Astrocyte (in vitro differentiated cells and primary cell): ENCODE measurements around the gene LSM4. TPM values are rescaled to one million over a fixed set of nuclear protein-coding genes. Genes with fewer than 3 reads are reported as not detected.
A peak's percentile ranks its signal among the peaks of the same experiment; 100 is the strongest.

Source experiments
- DNase-seq: peaks from one replicate; pipeline ENCODE4 v3.0.0-alpha.2; 2010; ENCODE audit warnings: low read depth
- FAIRE-seq: peaks from 2 replicates; lab custom pipeline; 2011; peaks lifted over from hg19 to GRCh38; lab: Jason Lieb, UNC
- H2AFZ ChIP-seq: 2 replicates; pipeline ENCODE4 v1.6.0; 2012; ENCODE audit warnings: low read depth, low read length, inconsistent platforms
- H3K27ac ChIP-seq: 2 replicates; pipeline ENCODE4 v1.5.1; 2011; ENCODE audit warnings: low read depth, low read length, inconsistent platforms
- H3K27me3 ChIP-seq: 2 replicates; pipeline ENCODE4 v1.6.0; 2011; ENCODE audit warnings: low read length, inconsistent platforms; ENCODE audit not compliant: insufficient read depth
- H3K36me3 ChIP-seq: 2 replicates; pipeline ENCODE4 v1.5.1; 2011; ENCODE audit warnings: low read length, inconsistent platforms; ENCODE audit not compliant: insufficient read depth
- H3K4me1 ChIP-seq: 2 replicates; pipeline ENCODE4 v1.5.1; 2011; ENCODE audit warnings: low read length, inconsistent platforms; ENCODE audit not compliant: insufficient read depth
- H3K4me2 ChIP-seq: 2 replicates; pipeline ENCODE4 v1.6.0; 2012; ENCODE audit warnings: low read length, inconsistent platforms
- H3K4me3 ChIP-seq: 2 replicates; pipeline ENCODE4 v1.5.1; 2011; ENCODE audit warnings: low read depth, mild to moderate bottlenecking, low read length, inconsistent platforms; ENCODE audit not compliant: insufficient read depth
- H3K79me2 ChIP-seq: 2 replicates; pipeline ENCODE4 v1.6.0; 2012; ENCODE audit warnings: mild to moderate bottlenecking, low read length, inconsistent platforms; ENCODE audit not compliant: insufficient read depth
- H3K9ac ChIP-seq: 2 replicates; pipeline ENCODE4 v1.6.0; 2012; ENCODE audit warnings: mild to moderate bottlenecking, low read length, inconsistent platforms
- H3K9me3 ChIP-seq: 2 replicates; pipeline ENCODE4 v1.5.1; 2012; ENCODE audit warnings: low read depth, mild to moderate bottlenecking, low read length, inconsistent platforms; ENCODE audit not compliant: insufficient read depth
- H4K20me1 ChIP-seq: 2 replicates; pipeline ENCODE4 v1.6.0; 2012; ENCODE audit warnings: low read length, inconsistent platforms; ENCODE audit not compliant: insufficient read depth
- H3K27ac Mint-ChIP-seq: one replicate; pipeline ENCODE4 v1.8.0; 2021; ENCODE audit warnings: mild to moderate bottlenecking, mixed read lengths; ENCODE audit not compliant: unreplicated experiment
- H3K27me3 Mint-ChIP-seq: one replicate; pipeline ENCODE4 v1.8.0; 2021; ENCODE audit warnings: low read depth, mixed read lengths; ENCODE audit not compliant: unreplicated experiment
- H3K36me3 Mint-ChIP-seq: one replicate; pipeline ENCODE4 v1.8.0; 2021; ENCODE audit warnings: low read depth, mixed read lengths; ENCODE audit not compliant: unreplicated experiment
- H3K4me1 Mint-ChIP-seq: one replicate; pipeline ENCODE4 v1.8.0; 2021; ENCODE audit warnings: low read depth, mixed read lengths; ENCODE audit not compliant: unreplicated experiment
- H3K4me3 Mint-ChIP-seq: one replicate; pipeline ENCODE4 v1.8.0; 2021; ENCODE audit warnings: mild to moderate bottlenecking, moderate library complexity, mixed read lengths; ENCODE audit not compliant: unreplicated experiment
- H3K9me3 Mint-ChIP-seq: one replicate; pipeline ENCODE4 v1.8.0; 2021; ENCODE audit warnings: mild to moderate bottlenecking, mixed read lengths; ENCODE audit not compliant: unreplicated experiment
- EZH2 ChIP-seq: IDR thresholded peaks from 2 replicates; pipeline ENCODE4 v1.6.1; 2012; ENCODE audit warnings: mild to moderate bottlenecking, low read length, inconsistent platforms; ENCODE audit not compliant: insufficient read depth
- total RNA-seq: library from RNA; stranded (reverse); gene quantifications from 2 replicates; pipeline ENCODE4 v1.2.1, GENCODE V29; 2021
- TF ChIP-seq, protein P1 (sequence below): IDR thresholded peaks from 2 replicates; pipeline ENCODE4 v1.5.1; 2011; ENCODE audit warnings: low read depth, mild to moderate bottlenecking, inconsistent platforms, low read length, moderate library complexity; ENCODE audit not compliant: insufficient read depth

The LSM4 gene
- total RNA-seq, 1 donor from 2014 or later, result 127 TPM

DNA sequence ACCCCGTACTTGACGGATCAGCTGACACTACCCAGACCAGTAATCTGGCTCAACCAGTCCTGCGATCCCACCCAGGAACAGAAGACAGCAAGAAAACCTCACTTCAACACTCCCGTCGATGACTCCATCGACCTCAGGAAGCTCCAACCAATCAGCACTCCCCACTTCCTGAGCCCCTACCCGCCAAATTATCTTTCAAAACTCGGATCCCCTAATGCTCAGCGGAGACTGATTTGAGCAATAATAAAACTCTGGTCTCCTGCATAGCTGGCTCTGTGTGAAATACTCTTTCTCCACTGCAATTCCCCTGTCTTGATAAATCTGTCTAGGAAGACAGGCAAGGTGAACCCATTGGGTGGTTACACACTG is 1.2 kb downstream of the LSM4 start:
- no peaks in the 10 kb centered on the region for H3K27me3 Mint-ChIP-seq
- peak overlapping the region; percentile 90 for H3K4me3 Mint-ChIP-seq
- TF ChIP-seq, protein P1, sequence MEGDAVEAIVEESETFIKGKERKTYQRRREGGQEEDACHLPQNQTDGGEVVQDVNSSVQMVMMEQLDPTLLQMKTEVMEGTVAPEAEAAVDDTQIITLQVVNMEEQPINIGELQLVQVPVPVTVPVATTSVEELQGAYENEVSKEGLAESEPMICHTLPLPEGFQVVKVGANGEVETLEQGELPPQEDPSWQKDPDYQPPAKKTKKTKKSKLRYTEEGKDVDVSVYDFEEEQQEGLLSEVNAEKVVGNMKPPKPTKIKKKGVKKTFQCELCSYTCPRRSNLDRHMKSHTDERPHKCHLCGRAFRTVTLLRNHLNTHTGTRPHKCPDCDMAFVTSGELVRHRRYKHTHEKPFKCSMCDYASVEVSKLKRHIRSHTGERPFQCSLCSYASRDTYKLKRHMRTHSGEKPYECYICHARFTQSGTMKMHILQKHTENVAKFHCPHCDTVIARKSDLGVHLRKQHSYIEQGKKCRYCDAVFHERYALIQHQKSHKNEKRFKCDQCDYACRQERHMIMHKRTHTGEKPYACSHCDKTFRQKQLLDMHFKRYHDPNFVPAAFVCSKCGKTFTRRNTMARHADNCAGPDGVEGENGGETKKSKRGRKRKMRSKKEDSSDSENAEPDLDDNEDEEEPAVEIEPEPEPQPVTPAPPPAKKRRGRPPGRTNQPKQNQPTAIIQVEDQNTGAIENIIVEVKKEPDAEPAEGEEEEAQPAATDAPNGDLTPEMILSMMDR, result no peak
- no peak for TF ChIP-seq EZH2
- Histone ChIP-seq H2AFZ (no peak overlapping the region), H3K27ac (peak overlapping the region; percentile 79), H3K36me3 (peaks cover 3% of the 10 kb centered on the region), H4K20me1 (no peaks in the 10 kb centered on the region), H3K27me3 (no peaks in the 10 kb centered on the region), H3K9ac (peak overlapping the region; percentile 93), H3K4me2 (peak overlapping the region; percentile 88), H3K9me3 (no peaks in the 10 kb centered on the region), H3K79me2 (peaks cover 45% of the 10 kb centered on the region), H3K4me3 (peak overlapping the region; percentile 87), H3K4me1 (peaks cover 26% of the 10 kb centered on the region)
- FAIRE-seq (no peak), DNase-seq (no peak)
- peaks cover 3% of the 10 kb centered on the region for H3K36me3 Mint-ChIP-seq
- H3K27ac Mint-ChIP-seq, result peak overlapping the region; percentile 86
- peaks cover 22% of the 10 kb centered on the region for H3K4me1 Mint-ChIP-seq
- H3K9me3 Mint-ChIP-seq, result no peaks in the 10 kb centered on the region

DNA sequence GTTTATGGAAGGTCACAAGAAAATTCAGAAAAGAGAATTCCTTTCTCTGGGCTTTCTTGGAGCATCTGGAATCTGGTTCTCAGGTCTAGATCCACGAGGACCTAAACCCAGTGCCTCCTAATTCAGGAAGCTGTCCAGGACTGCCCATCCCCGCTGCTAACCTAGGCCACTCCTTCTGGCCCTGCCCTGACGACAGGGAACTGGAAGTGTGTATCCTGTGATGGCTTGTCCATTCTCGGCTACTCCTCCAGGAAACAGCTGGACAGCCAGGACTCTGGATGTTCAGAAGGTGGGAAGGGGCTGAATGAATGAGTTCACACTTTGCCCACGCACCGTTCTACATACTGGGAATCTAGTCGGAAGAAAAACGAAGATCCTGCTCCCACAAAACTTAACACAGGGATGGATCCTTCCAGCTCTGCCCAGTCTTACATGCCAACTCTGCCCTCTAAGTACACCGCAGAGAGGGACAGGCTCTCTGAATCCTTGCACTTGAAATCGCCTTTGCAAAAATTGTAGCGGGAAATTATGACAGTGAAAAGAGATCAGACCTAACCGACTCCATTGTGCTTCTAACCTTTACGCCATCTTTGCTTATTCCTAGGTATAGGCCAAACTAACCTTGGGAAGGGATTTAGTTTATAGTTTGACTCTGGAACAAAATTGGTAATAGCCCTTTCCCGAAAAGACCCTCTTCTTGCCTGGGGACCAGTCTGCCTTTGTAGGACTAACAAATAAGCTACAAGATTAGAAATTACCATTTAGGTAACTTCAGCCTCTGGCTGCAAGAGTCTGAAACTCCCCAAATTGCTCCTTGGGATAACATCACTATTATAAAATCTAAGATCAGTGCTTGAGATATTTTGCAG is 1.8 kb downstream of the LSM4 start:
- H3K79me2 ChIP-seq, result peaks cover 48% of the 10 kb centered on the region
- peak overlapping the region; percentile 93 for H3K9ac ChIP-seq
- Mint-ChIP-seq H3K27me3 (no peaks in the 10 kb centered on the region), H3K4me3 (peak overlapping the region; percentile 90), H3K36me3 (peaks cover 3% of the 10 kb centered on the region), H3K27ac (peak overlapping the region; percentile 86), H3K9me3 (no peaks in the 10 kb centered on the region), H3K4me1 (peaks cover 22% of the 10 kb centered on the region)
- H2AFZ ChIP-seq, result no peak overlapping the region
- H3K9me3 ChIP-seq, result no peaks in the 10 kb centered on the region
- H3K27me3 ChIP-seq, result no peaks in the 10 kb centered on the region
- peaks cover 3% of the 10 kb centered on the region for H3K36me3 ChIP-seq
- no peaks in the 10 kb centered on the region for H4K20me1 ChIP-seq
- DNase-seq (no peak), FAIRE-seq (no peak)
- H3K4me3 ChIP-seq, result no peak overlapping the region
- no peak overlapping the region for H3K27ac ChIP-seq
- TF ChIP-seq EZH2, result no peak
- TF ChIP-seq, protein P1, result no peak
- H3K4me2 ChIP-seq, result peak overlapping the region; percentile 88
- H3K4me1 ChIP-seq, result peaks cover 26% of the 10 kb centered on the region

DNA sequence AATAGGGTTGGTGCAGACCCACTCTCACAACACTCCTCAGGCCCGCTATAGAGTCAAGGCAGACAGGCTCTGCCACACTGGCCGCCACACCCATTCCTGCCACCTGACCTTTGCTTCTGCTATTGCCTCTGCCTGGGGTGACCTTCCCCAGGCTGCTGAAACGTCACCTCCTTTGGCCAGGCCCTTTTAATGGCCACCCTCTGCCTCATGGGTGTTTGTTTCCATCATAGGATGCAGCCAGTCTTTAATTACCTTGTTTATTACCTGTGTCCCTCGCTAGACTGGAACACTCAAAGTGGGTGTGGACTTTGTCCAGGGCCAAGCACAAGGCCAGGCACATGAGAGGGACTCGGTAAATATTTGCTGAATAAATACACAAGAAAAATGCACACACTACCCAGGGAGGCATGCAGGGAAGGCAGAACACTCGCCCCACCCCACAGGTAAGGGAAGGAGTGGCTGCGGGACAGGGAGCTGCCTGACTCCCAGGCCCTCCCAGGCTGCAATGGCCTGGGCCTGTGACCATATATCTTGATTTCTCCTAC is 3.2 kb downstream of the LSM4 start:
- no peak for DNase-seq
- Histone ChIP-seq H3K9me3 (no peaks in the 10 kb centered on the region), H3K27me3 (no peaks in the 10 kb centered on the region), H4K20me1 (no peaks in the 10 kb centered on the region), H3K27ac (no peak overlapping the region), H2AFZ (no peak overlapping the region), H3K4me1 (peaks cover 26% of the 10 kb centered on the region), H3K9ac (no peak overlapping the region), H3K79me2 (peaks cover 48% of the 10 kb centered on the region), H3K4me3 (no peak overlapping the region), H3K4me2 (no peak overlapping the region), H3K36me3 (peaks cover 3% of the 10 kb centered on the region)
- H3K4me3 Mint-ChIP-seq, result no peak overlapping the region
- no peaks in the 10 kb centered on the region for H3K9me3 Mint-ChIP-seq
- H3K4me1 Mint-ChIP-seq, result peaks cover 22% of the 10 kb centered on the region
- H3K36me3 Mint-ChIP-seq, result peaks cover 3% of the 10 kb centered on the region
- no peak overlapping the region for H3K27ac Mint-ChIP-seq
- TF ChIP-seq, protein P1, result no peak
- TF ChIP-seq EZH2, result no peak
- no peak for FAIRE-seq
- no peaks in the 10 kb centered on the region for H3K27me3 Mint-ChIP-seq
